ENCODE data around the gene CDH24. TPM values are rescaled to one million over a fixed set of nuclear protein-coding genes. Genes with fewer than 3 reads are reported as not detected.
A peak's percentile ranks its signal among the peaks of the same experiment; 100 is the strongest.

CDH24 gene
- polyA plus RNA-seq, 1 donor (not counting 4 experiments of a cell fraction or from before 2014, with no cell fraction given) = 3.9 TPM

- dilution Hi-C loops (cut with MboI; ENCODE audit: extremely low pct_ligation_motif_present, low sequenced_read_pairs) = no loop called here
- Histone ChIP-seq H3K36me3 (ENCODE audit: control insufficient read depth in 2 of 2, extremely low read depth in 1 of 2, insufficient read depth in 2 of 2, low read length in 2 of 2) (peaks cover 32 to 37% of the 10 kb centered on the region in 2 experiments), H3K9me3 (ENCODE audit: control insufficient read depth, low read depth, low read length) (no peaks in the 10 kb centered on the region), H3K9ac (ENCODE audit: control insufficient read depth, extremely low read depth, insufficient read depth, low read length) (no peak overlapping the region), H3K27ac (ENCODE audit: control insufficient read depth, insufficient read depth, low read length) (no peak overlapping the region), H3K27me3 (ENCODE audit: control insufficient read depth, extremely low read depth, insufficient read depth, low read length) (no peaks in the 10 kb centered on the region), H3K9me1 (ENCODE audit: control insufficient read depth, extremely low read depth, insufficient read depth, low read length) (no peaks in the 10 kb centered on the region), H3K4me1 (ENCODE audit: control insufficient read depth, extremely low read depth, insufficient read depth, low read length) (peaks cover 30% of the 10 kb centered on the region), H4K20me1 (ENCODE audit: control insufficient read depth, extremely low read depth, insufficient read depth, low read length) (no peaks in the 10 kb centered on the region), H3K4me3 (ENCODE audit: control insufficient read depth in 2 of 3, extremely low read depth in 1 of 3, insufficient read depth in 2 of 3, low read depth in 1 of 3, low read length in 3 of 3) (no peak overlapping the region), H3K4me2 (ENCODE audit: control insufficient read depth, extremely low read depth, insufficient read depth, low read depth, low read length) (no peak overlapping the region), H3K79me2 (ENCODE audit: control insufficient read depth, insufficient read depth, low read length) (peaks cover 5% of the 10 kb centered on the region), H2AFZ (ENCODE audit: control insufficient read depth, low read length) (no peak overlapping the region)
- TF ChIP-seq EZH2 (IDR thresholded peaks at IDR 0.05; ENCODE audit: low read length) (no peak), CTCF (optimal IDR thresholded peaks at IDR 0.05 in 1 of 3, IDR thresholded peaks at IDR 0.05 in 1 of 3, conservative IDR thresholded peaks at IDR 0.05 in 1 of 3; ENCODE audit: extremely low read depth in 1 of 3, insufficient read depth in 2 of 3, low read length in 3 of 3) (no peak)
- DNase-seq (ENCODE audit: low read depth, low spot score) (no peak), FAIRE-seq (no peak)
Observed at GRCh38 chr14:23058654-23059504, 1.6 kb upstream of the CDH24 start.

DNA sequence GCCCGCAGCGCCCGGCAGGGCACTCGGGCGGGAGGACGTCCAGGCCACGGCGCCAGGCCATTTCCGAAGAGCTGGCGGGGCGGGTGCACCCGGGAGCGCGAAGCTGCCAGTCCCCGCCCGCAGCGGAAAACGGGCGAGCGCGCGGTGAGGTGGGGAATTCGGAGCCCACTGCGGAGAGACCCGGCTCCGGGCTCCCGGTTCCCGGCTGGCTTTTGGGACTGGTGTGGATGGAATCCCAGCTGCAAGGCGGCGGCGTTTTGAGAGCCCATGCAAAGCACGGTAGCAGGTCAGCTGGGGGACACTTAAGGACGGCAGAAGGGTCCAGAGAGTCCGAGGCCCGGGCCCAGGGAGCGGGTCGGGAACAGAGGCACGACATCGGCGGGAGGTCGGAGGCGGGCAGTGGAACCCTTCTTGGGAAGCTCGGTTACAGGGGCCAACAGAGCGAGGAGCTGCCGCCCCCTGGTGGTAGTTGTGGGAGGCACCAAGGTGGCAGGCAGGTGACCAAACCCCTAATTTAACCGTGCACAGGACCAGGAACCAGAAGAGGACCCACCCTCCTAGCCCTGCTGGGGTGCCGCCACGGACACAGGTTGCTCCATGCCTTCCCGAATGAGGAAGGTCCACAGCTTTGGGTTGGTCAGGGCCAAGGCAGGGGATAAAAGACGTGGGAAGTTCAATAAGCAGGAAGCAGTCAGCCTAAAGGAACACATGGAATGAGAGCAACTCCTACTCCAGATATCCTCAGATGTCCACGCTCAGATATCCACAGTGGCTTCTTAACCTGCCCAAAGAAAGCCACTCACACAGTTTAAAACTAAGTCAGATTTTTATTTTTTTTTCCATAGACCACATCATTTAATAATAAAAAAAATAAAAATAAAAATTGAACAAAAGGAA, 685 bp upstream of the CDH24 start:
- DNase-seq (ENCODE audit: low read depth, low spot score) = no peak
- dilution Hi-C loops (cut with MboI; ENCODE audit: extremely low pct_ligation_motif_present, low sequenced_read_pairs) = no loop called here
- FAIRE-seq = peak; percentile 17

More for the DNA sequence above, 685 bp upstream of the CDH24 start:
- Histone ChIP-seq H3K9ac (ENCODE audit: control insufficient read depth, extremely low read depth, insufficient read depth, low read length) (peak overlapping the region; percentile 58), H3K4me2 (ENCODE audit: control insufficient read depth, extremely low read depth, insufficient read depth, low read depth, low read length) (peak overlapping the region; percentile 89), H3K4me1 (ENCODE audit: control insufficient read depth, extremely low read depth, insufficient read depth, low read length) (peaks cover 30% of the 10 kb centered on the region), H3K9me3 (ENCODE audit: control insufficient read depth, low read depth, low read length) (no peaks in the 10 kb centered on the region), H3K79me2 (ENCODE audit: control insufficient read depth, insufficient read depth, low read length) (peaks cover 5% of the 10 kb centered on the region), H4K20me1 (ENCODE audit: control insufficient read depth, extremely low read depth, insufficient read depth, low read length) (no peaks in the 10 kb centered on the region), H3K9me1 (ENCODE audit: control insufficient read depth, extremely low read depth, insufficient read depth, low read length) (no peaks in the 10 kb centered on the region), H3K27ac (ENCODE audit: control insufficient read depth, insufficient read depth, low read length) (peak overlapping the region; percentile 31), H3K27me3 (ENCODE audit: control insufficient read depth, extremely low read depth, insufficient read depth, low read length) (no peaks in the 10 kb centered on the region), H3K36me3 (ENCODE audit: control insufficient read depth in 2 of 2, extremely low read depth in 1 of 2, insufficient read depth in 2 of 2, low read length in 2 of 2) (peaks cover 25 to 29% of the 10 kb centered on the region in 2 experiments), H2AFZ (ENCODE audit: control insufficient read depth, low read length) (no peak overlapping the region), H3K4me3 (ENCODE audit: control insufficient read depth in 2 of 3, extremely low read depth in 1 of 3, insufficient read depth in 2 of 3, low read depth in 1 of 3, low read length in 3 of 3) (peak overlapping the region; percentile 36 to 68 (median 64))
- no peak for TF ChIP-seq EZH2 (IDR thresholded peaks at IDR 0.05; ENCODE audit: low read length)
- TF ChIP-seq CTCF (optimal IDR thresholded peaks at IDR 0.05 in 1 of 3, IDR thresholded peaks at IDR 0.05 in 1 of 3, conservative IDR thresholded peaks at IDR 0.05 in 1 of 3; ENCODE audit: extremely low read depth in 1 of 3, insufficient read depth in 2 of 3, low read length in 3 of 3) = peak; percentile 89 to 97 (median 96)
